Neuronal stem cell (in vitro differentiated cells): ENCODE measurements around the gene OR13J1. TPM values are rescaled to one million over a fixed set of nuclear protein-coding genes. Genes with fewer than 3 reads are reported as not detected.

ENCODE experiments used
- DNase-seq: peaks from one replicate; pipeline ENCODE4 v3.0.0-alpha.2; 2013; ENCODE audit warnings: low spot score
- H2AFZ ChIP-seq: one replicate; pipeline ENCODE4 v1.6.1; 2013; ENCODE audit warnings: mild to moderate bottlenecking, low read length, inconsistent platforms
- H2AK5ac ChIP-seq: 2 replicates; pipeline ENCODE4 v1.6.1; 2013; ENCODE audit warnings: low read depth, mild to moderate bottlenecking, inconsistent platforms, low read length, moderate library complexity, mixed read lengths
- H2BK120ac ChIP-seq: 2 replicates; pipeline ENCODE4 v1.6.1; 2013; ENCODE audit warnings: low read depth, mild to moderate bottlenecking, inconsistent platforms, low read length, moderate library complexity, mixed read lengths
- H2BK12ac ChIP-seq: one replicate; pipeline ENCODE4 v1.6.1; 2013; ENCODE audit warnings: low read length, inconsistent platforms
- H2BK15ac ChIP-seq: 2 replicates; pipeline ENCODE4 v1.6.1; 2013; ENCODE audit warnings: mild to moderate bottlenecking, low read length, inconsistent platforms, mixed read lengths
- H2BK5ac ChIP-seq: one replicate; pipeline ENCODE4 v1.6.1; 2013; ENCODE audit warnings: inconsistent platforms, mild to moderate bottlenecking, low read length, moderate library complexity
- H3K14ac ChIP-seq: one replicate; pipeline ENCODE4 v1.6.1; 2013; ENCODE audit warnings: low read length, inconsistent platforms
- H3K18ac ChIP-seq: 2 replicates; pipeline ENCODE4 v1.6.1; 2013; ENCODE audit warnings: low read length, inconsistent platforms
- H3K23ac ChIP-seq: 2 replicates; pipeline ENCODE4 v1.6.1; 2013; ENCODE audit warnings: low read depth, mild to moderate bottlenecking, mixed read lengths, low read length, inconsistent platforms; ENCODE audit not compliant: poor library complexity
- H3K27ac ChIP-seq: replicated peaks from 3 replicates; pipeline ENCODE4 v1.5.1; 2013; ENCODE audit warnings: low read length, inconsistent platforms
- H3K27me3 ChIP-seq, 3 experiments: 2 replicates each; pipeline ENCODE4 v1.6.1; 2013; ENCODE audit warnings: low read length in 3 of 3, mild to moderate bottlenecking in 2 of 3, inconsistent platforms in 1 of 3, low read depth in 1 of 3, mixed read lengths in 1 of 3, moderate library complexity in 1 of 3; ENCODE audit not compliant: control insufficient read depth in 3 of 3, insufficient read depth in 3 of 3
- H3K36me3 ChIP-seq, 2 donors: replicated peaks in 1 of 2; 2 replicates each; pipeline ENCODE4 v1.6.1; 2013; ENCODE audit warnings: low read length in 2 of 2; ENCODE audit not compliant: control insufficient read depth in 2 of 2, insufficient read depth in 2 of 2
- H3K4ac ChIP-seq: 2 replicates; pipeline ENCODE4 v1.6.1; 2013; ENCODE audit warnings: inconsistent platforms, mild to moderate bottlenecking, low read length, moderate library complexity
- H3K4me1 ChIP-seq, 2 donors: 1 replicate in 1 of 2; 2 replicates in 1 of 2; pipeline ENCODE4 v1.6.1; 2013; ENCODE audit warnings: low read length in 2 of 2, low read depth in 1 of 2; ENCODE audit not compliant: control insufficient read depth in 2 of 2, insufficient read depth in 1 of 2
- H3K4me2 ChIP-seq: one replicate; pipeline ENCODE4 v1.6.1; 2013; ENCODE audit warnings: mild to moderate bottlenecking, low read length, inconsistent platforms; ENCODE audit not compliant: insufficient read depth, poor library complexity, severe bottlenecking
- H3K4me3 ChIP-seq, 2 donors: 2 replicates each; pipeline ENCODE4 v1.5.1; 2013; ENCODE audit warnings: low read length in 2 of 2, mild to moderate bottlenecking in 2 of 2, inconsistent platforms in 1 of 2, moderate library complexity in 1 of 2
- H3K79me1 ChIP-seq: one replicate; pipeline ENCODE4 v1.6.1; 2013; ENCODE audit warnings: low read depth, mild to moderate bottlenecking, inconsistent platforms, low read length, moderate library complexity
- H3K9ac ChIP-seq: one replicate; pipeline ENCODE4 v1.6.1; 2013; ENCODE audit warnings: mild to moderate bottlenecking, low read depth, low read length, inconsistent platforms; ENCODE audit not compliant: poor library complexity
- H3K9me3 ChIP-seq, 2 donors: replicated peaks in 1 of 2; 2 replicates each; pipeline versions ENCODE3 to v1.6.1; 2013; ENCODE audit warnings: low read length in 2 of 2, mild to moderate bottlenecking in 2 of 2, inconsistent platforms in 1 of 2, low read depth in 1 of 2, mixed read lengths in 1 of 2, moderate library complexity in 1 of 2; ENCODE audit not compliant: control insufficient read depth in 2 of 2, insufficient read depth in 1 of 2
- H4K8ac ChIP-seq: one replicate; pipeline ENCODE4 v1.6.1; 2013; ENCODE audit warnings: low read depth, mild to moderate bottlenecking, inconsistent platforms, low read length, moderate library complexity
- H4K91ac ChIP-seq: one replicate; pipeline ENCODE4 v1.6.1; 2013; ENCODE audit warnings: low read length, low read depth, mild to moderate bottlenecking, inconsistent platforms; ENCODE audit not compliant: poor library complexity
- WGBS, 2 donors: extraction: QIAGEN DNeasy Blood & Tissue Kit; methylation state at CpG; one replicate each; pipeline ENCODE4 v1.1.7; 2013; ENCODE audit warnings: missing lambda C conversion rate in 2 of 2, mixed read lengths in 1 of 2; ENCODE audit not compliant: insufficient read length in 2 of 2, insufficient replicate concordance in 1 of 2; ENCODE audit errors: extremely low coverage in 2 of 2; 5-methylcytosine and 5-hydroxymethylcytosine counted together
- polyA plus RNA-seq, 2 experiments: library from polyadenylated mRNA; stranded (reverse); fragments of 200-250 nt; gene quantifications; one replicate each; pipeline ENCODE4 v1.2.3, GENCODE V29; 2013

Gene OR13J1
- polyA plus RNA-seq (2013, experiment 1 of 2) = not detected
- not detected for polyA plus RNA-seq (2013, experiment 2 of 2)

GRCh38 chr9:35870351-35870923 is at the start of gene OR13J1:
OR13J1 (minus strand) TSS chr9:35870401; CDS start chr9:35870401, 0 bp downstream.
- Histone ChIP-seq H2BK5ac (peak within 1 kb of the TSS; percentile 31), H2AK5ac (peak within 1 kb of the TSS; percentile 43), H4K8ac (peak within 1 kb of the TSS; percentile 86), H2BK12ac (no peak within 1 kb of the TSS), H3K27ac (no peak within 1 kb of the TSS), H3K4ac (peak within 1 kb of the TSS; percentile 87), H3K36me3 (no peaks in the 10 kb centered on the region), H2BK120ac (no peak within 1 kb of the TSS), H3K18ac (peak within 1 kb of the TSS; percentile 70), H3K4me1 (peaks cover 0 to 6% of the 10 kb centered on the region in 2 donors), H3K23ac (peak within 1 kb of the TSS; percentile 92), H3K9ac (no peak within 1 kb of the TSS), H3K4me3 (peak within 1 kb of the TSS in 1 of 2 donors; percentile 42), H3K79me1 (no peaks in the 10 kb centered on the region), H2BK15ac (peak within 1 kb of the TSS; percentile 39), H3K27me3 (peaks cover 0 to 2% (median 0%) of the 10 kb centered on the region in 3 experiments), H3K14ac (no peak within 1 kb of the TSS), H4K91ac (peak within 1 kb of the TSS; percentile 59), H3K9me3 (peaks cover 3 to 4% of the 10 kb centered on the region in 2 donors), H3K4me2 (no peak within 1 kb of the TSS), H2AFZ (no peak within 1 kb of the TSS)
- no CpG with 5 or more reads among the region's 8 CpGs for WGBS, 2 donors
- no peak for DNase-seq

GRCh38 chr9:35919212-35920008 is 49.2 kb upstream of the OR13J1 start:
- Histone ChIP-seq H3K9ac (no peak overlapping the region), H2BK15ac (no peak overlapping the region), H3K27me3 (no peaks in the 10 kb centered on the region), H2BK12ac (no peak overlapping the region), H3K9me3 (no peaks in the 10 kb centered on the region), H3K4me2 (no peak overlapping the region), H3K36me3 (no peaks in the 10 kb centered on the region), H4K8ac (no peak overlapping the region), H3K14ac (no peak overlapping the region), H2BK5ac (no peak overlapping the region), H3K4me3 (no peak overlapping the region), H3K23ac (no peak overlapping the region), H2AK5ac (no peak overlapping the region), H3K27ac (no peak overlapping the region), H4K91ac (no peak overlapping the region), H3K4me1 (peaks cover 2 to 15% of the 10 kb centered on the region in 2 donors), H3K4ac (no peak overlapping the region), H3K79me1 (no peaks in the 10 kb centered on the region), H2BK120ac (no peak overlapping the region), H2AFZ (peak overlapping the region; percentile 49), H3K18ac (no peak overlapping the region)
- no CpG with 5 or more reads among the region's 3 CpGs for WGBS, 2 donors
- DNase-seq = no peak

GRCh38 chr9:35918780-35919179 is 48.6 kb upstream of the OR13J1 start:
- no peaks in the 10 kb centered on the region for H3K27me3 ChIP-seq
- no peak overlapping the region for H3K4me2 ChIP-seq
- H4K8ac ChIP-seq = no peak overlapping the region
- H3K23ac ChIP-seq = no peak overlapping the region
- H3K36me3 ChIP-seq = no peaks in the 10 kb centered on the region
- H3K9me3 ChIP-seq = no peaks in the 10 kb centered on the region
- no peak overlapping the region for H2BK12ac ChIP-seq
- no peak overlapping the region for H2BK120ac ChIP-seq
- no peak overlapping the region for H2BK15ac ChIP-seq
- no peak overlapping the region for H3K27ac ChIP-seq
- no peak for DNase-seq
- no peak overlapping the region for H2AK5ac ChIP-seq
- H3K79me1 ChIP-seq = no peaks in the 10 kb centered on the region
- H3K4me3 ChIP-seq = no peak overlapping the region
- WGBS, 2 donors = no CpG with 5 or more reads among the region's 3 CpGs
- H4K91ac ChIP-seq = no peak overlapping the region
- no peak overlapping the region for H3K18ac ChIP-seq
- H2BK5ac ChIP-seq = no peak overlapping the region
- no peak overlapping the region for H2AFZ ChIP-seq
- H3K9ac ChIP-seq = no peak overlapping the region
- no peak overlapping the region for H3K14ac ChIP-seq
- H3K4me1 ChIP-seq = peaks cover 3 to 11% of the 10 kb centered on the region in 2 donors
- no peak overlapping the region for H3K4ac ChIP-seq

GRCh38 chr9:35917261-35917660 is 47.1 kb upstream of the OR13J1 start:
- Histone ChIP-seq H3K27ac (no peak overlapping the region), H3K79me1 (no peaks in the 10 kb centered on the region), H4K91ac (no peak overlapping the region), H3K14ac (peak overlapping the region; percentile 73), H2BK12ac (no peak overlapping the region), H3K36me3 (no peaks in the 10 kb centered on the region), H2AK5ac (no peak overlapping the region), H3K4ac (no peak overlapping the region), H3K9ac (no peak overlapping the region), H3K18ac (no peak overlapping the region), H2BK120ac (no peak overlapping the region), H3K23ac (peak overlapping the region; percentile 56), H4K8ac (no peak overlapping the region), H2AFZ (peak overlapping the region; percentile 82), H3K4me2 (no peak overlapping the region), H2BK15ac (no peak overlapping the region), H3K9me3 (no peaks in the 10 kb centered on the region), H3K4me1 (peaks cover 3 to 6% of the 10 kb centered on the region in 2 donors), H3K4me3 (no peak overlapping the region), H2BK5ac (no peak overlapping the region), H3K27me3 (no peaks in the 10 kb centered on the region)
- no CpG with 5 or more reads among the region's 4 CpGs for WGBS, 2 donors
- DNase-seq = no peak
